Breast epithelium (tissue), 4 donors: Measurements from ENCODE around the gene FEZF1. TPM values are rescaled to one million over a fixed set of nuclear protein-coding genes. Genes with fewer than 3 reads are reported as not detected.

Source experiments
- DNase-seq, 2 donors: peaks; one replicate each; pipeline ENCODE4 v3.0.0-alpha.2; 2019; ENCODE audit warnings: low spot score in 2 of 2
- H3K27ac ChIP-seq, 2 donors: fragments of 200-600 bp; sonication (generic) in 1 of 2; one replicate each; pipeline ENCODE4 v1.5.1; 2016 to 2019; ENCODE audit warnings: mild to moderate bottlenecking in 1 of 2
- H3K27me3 ChIP-seq, 2 donors: fragments of 200-600 bp; sonication (generic) in 1 of 2; one replicate each; pipeline versions ENCODE4 v1.5.1 to v1.6.0; 2017 to 2019; ENCODE audit warnings: control low read depth in 1 of 2, mild to moderate bottlenecking in 1 of 2
- H3K36me3 ChIP-seq: fragments of 200-600 bp; one replicate; pipeline ENCODE4 v1.5.1; 2019
- H3K4me1 ChIP-seq, 2 donors: fragments of 200-600 bp; sonication (generic); one replicate each; pipeline ENCODE4 v1.5.1; 2016 to 2019; ENCODE audit warnings: control low read depth in 1 of 2
- H3K4me3 ChIP-seq, 3 donors: fragments of 200-600 bp; sonication (generic); 1 replicate in 2 of 3; 2 replicates in 1 of 3; pipeline ENCODE4 v1.5.1; 2016 to 2019; ENCODE audit warnings: mild to moderate bottlenecking in 3 of 3, moderate library complexity in 2 of 3
- H3K9me3 ChIP-seq, 2 donors: fragments of 200-600 bp; sonication (generic) in 1 of 2; one replicate each; pipeline ENCODE4 v1.5.1; 2016 to 2019; ENCODE audit warnings: control low read depth in 1 of 2
- POLR2A ChIP-seq: fragments of 450-650 bp; IDR thresholded peaks from one replicate; pipeline ENCODE4 v1.6.1; 2016; ENCODE audit warnings: antibody characterized with exemption, mild to moderate bottlenecking, moderate library complexity
- POLR2AphosphoS5 ChIP-seq, 3 donors: sonication (generic); formaldehyde crosslinking; IDR thresholded peaks; one replicate each; pipeline ENCODE4 v1.6.1; 2017; ENCODE audit warnings: antibody characterized with exemption in 3 of 3
- intact Hi-C: fragments of 100-400 bp; cut with DNase I; formaldehyde crosslinking; loops from one replicate; pipeline ENCODE4 v1.15.1; 2023; ENCODE audit warnings: low total_unique reads
- total RNA-seq, 3 donors: library from RNA; depleted of rRNA; stranded (reverse); fragments of >200 nt; gene quantifications; one replicate each; pipeline ENCODE4 v1.1.0, GENCODE V29; 2016
- TF ChIP-seq, protein P1 (sequence below), 3 donors: fragments of 450-650 bp; IDR thresholded peaks; one replicate each; pipeline ENCODE4 v1.5.1; 2016 to 2017; ENCODE audit warnings: antibody characterized with exemption in 3 of 3, mild to moderate bottlenecking in 3 of 3, moderate library complexity in 3 of 3

FEZF1 gene
- total RNA-seq, 3 donors from 2014 or later = not detected

DNA sequence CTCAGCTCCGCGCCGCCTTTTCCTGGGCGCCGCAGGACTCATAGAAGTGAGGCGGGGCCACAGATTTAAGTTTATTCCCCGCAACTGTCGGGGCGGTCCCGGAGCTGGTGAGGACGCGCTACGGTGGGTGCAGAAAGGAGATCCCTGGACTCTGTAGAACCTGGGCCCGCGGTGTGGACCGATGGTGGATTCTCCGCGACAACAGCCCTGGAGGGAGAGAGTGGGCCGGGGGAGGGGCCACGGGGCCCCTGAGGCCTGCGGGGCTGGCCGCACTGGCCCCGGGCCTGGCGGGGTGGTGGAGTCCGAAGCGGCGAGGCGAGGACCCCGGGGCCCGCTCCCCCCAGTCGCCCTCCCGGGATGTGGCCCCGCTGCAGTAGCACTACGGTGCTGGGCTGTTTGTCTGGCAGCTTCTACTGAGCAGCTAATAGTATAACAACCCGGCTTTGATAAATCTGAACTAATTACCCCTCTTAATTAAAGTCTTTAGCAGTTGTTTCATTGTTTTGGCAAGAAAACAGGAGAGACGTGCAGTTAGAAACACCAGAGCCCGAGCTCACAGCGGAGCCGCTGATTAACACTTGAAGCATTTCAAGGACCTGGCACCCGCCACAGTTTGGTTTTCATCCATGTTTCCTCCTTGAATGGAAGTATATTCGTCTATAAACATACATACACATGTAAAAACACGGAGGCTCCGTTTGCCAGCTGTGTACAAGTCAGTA lies 4.2 kb downstream of the FEZF1 start:
- H3K27ac ChIP-seq = no peak overlapping the region
- DNase-seq = no peak
- peaks cover 9 to 83% of the 10 kb centered on the region in 2 donors for H3K27me3 ChIP-seq
- TF ChIP-seq POLR2AphosphoS5 (IDR thresholded peaks at IDR 0.05) (no peak), POLR2A (no peak)
- TF ChIP-seq, protein P1, sequence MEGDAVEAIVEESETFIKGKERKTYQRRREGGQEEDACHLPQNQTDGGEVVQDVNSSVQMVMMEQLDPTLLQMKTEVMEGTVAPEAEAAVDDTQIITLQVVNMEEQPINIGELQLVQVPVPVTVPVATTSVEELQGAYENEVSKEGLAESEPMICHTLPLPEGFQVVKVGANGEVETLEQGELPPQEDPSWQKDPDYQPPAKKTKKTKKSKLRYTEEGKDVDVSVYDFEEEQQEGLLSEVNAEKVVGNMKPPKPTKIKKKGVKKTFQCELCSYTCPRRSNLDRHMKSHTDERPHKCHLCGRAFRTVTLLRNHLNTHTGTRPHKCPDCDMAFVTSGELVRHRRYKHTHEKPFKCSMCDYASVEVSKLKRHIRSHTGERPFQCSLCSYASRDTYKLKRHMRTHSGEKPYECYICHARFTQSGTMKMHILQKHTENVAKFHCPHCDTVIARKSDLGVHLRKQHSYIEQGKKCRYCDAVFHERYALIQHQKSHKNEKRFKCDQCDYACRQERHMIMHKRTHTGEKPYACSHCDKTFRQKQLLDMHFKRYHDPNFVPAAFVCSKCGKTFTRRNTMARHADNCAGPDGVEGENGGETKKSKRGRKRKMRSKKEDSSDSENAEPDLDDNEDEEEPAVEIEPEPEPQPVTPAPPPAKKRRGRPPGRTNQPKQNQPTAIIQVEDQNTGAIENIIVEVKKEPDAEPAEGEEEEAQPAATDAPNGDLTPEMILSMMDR (IDR thresholded peaks at IDR 0.05) = no peak
- H3K4me1 ChIP-seq = peaks cover 2 to 9% of the 10 kb centered on the region in 2 donors
- no peaks in the 10 kb centered on the region for H3K9me3 ChIP-seq
- no peaks in the 10 kb centered on the region for H3K36me3 ChIP-seq
- intact Hi-C loops = no loop called here
- H3K4me3 ChIP-seq = peak overlapping the region in 1 of 3 donors; percentile 44

DNA sequence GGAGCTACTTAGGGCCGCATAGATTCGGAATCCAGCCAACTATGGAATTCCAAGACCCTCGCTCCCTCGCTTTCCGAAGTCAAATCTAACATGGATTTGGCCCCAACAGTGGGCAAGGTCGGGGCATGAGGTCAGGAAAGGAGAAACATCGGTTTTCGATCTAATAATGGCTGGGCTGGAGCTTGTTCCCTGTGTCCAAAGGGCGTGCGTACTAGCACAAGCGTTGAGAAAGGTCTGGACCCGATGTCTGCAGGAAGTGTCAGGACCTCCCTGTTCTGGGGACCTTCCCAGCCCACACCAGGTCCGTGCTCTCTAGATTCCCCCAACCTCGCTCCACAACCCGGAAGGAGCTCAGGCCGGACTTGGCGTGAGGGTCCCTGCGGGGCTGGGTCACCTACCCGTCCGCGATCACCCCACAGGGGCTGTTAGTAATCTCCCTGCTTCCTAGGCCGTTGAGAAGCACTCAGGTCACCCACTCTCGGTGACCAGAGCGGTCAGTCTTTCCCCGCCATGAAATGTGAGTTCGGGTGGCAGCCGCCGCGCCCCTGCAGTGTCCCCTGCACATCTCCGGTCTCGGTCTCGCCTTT lies 4.8 kb downstream of the FEZF1 start:
- H3K27ac ChIP-seq = no peak overlapping the region
- no peak for TF ChIP-seq POLR2AphosphoS5 (IDR thresholded peaks at IDR 0.05)
- TF ChIP-seq, protein P1 (IDR thresholded peaks at IDR 0.05) = no peak
- TF ChIP-seq POLR2A = no peak
- peaks cover 0 to 3% of the 10 kb centered on the region in 2 donors for H3K4me1 ChIP-seq
- no peaks in the 10 kb centered on the region for H3K9me3 ChIP-seq
- H3K27me3 ChIP-seq = peaks cover 9 to 81% of the 10 kb centered on the region in 2 donors
- peak overlapping the region in 1 of 3 donors; percentile 44 for H3K4me3 ChIP-seq
- no peak for DNase-seq
- no peaks in the 10 kb centered on the region for H3K36me3 ChIP-seq
- intact Hi-C loops = no loop called here

DNA sequence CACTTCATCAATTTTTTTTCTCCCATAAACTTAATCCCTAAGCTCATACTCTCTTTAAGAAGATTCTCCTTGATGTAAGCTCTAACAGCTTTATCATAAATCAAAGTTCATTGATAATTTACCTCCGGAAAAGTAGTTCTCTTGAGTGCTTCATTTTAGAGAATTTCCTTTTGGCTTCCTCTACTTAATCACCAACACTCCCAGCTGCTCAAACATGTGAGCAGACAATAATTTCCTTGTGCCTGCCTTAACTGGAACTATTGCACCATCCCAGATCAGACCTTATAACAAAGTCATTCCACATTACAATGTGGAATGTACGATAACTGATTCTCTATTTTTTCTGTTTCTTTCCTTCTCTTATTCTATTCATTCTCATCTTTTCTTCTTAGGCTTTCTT lies 5.9 kb downstream of the FEZF1 start:
- intact Hi-C loops = no loop called here
- no peaks in the 10 kb centered on the region for H3K36me3 ChIP-seq
- peaks cover 4 to 70% of the 10 kb centered on the region in 2 donors for H3K27me3 ChIP-seq
- H3K9me3 ChIP-seq = no peaks in the 10 kb centered on the region
- no peak for DNase-seq
- no peak overlapping the region for H3K27ac ChIP-seq
- H3K4me3 ChIP-seq = no peak overlapping the region
- TF ChIP-seq POLR2AphosphoS5 (IDR thresholded peaks at IDR 0.05) (no peak), POLR2A (no peak)
- TF ChIP-seq, protein P1 (IDR thresholded peaks at IDR 0.05) = no peak
- H3K4me1 ChIP-seq = no peaks in the 10 kb centered on the region

DNA sequence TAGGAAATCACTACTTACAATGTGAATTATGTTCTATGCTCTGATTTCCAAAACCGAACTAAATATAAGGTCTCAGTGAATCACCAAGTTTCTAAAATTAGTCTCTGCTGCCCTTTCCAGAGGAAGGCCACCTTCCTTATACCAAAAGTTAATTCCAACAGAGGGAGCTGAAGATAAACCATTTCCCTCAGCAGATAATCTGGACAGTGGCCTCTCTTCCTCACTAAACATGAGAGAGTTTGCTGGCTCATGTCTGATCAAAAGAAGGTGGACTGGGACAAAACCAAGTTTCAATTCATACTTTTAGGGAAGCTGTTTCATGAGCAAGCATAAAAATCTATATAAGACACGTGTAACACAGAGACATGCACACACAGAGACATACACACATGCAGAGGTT lies 6.4 kb downstream of the FEZF1 start:
- Histone ChIP-seq H3K27ac (no peak overlapping the region), H3K27me3 (peaks cover 4 to 65% of the 10 kb centered on the region in 2 donors), H3K36me3 (no peaks in the 10 kb centered on the region), H3K4me3 (no peak overlapping the region), H3K9me3 (no peaks in the 10 kb centered on the region), H3K4me1 (no peaks in the 10 kb centered on the region)
- DNase-seq = no peak
- intact Hi-C loops = no loop called here
- TF ChIP-seq POLR2AphosphoS5 (IDR thresholded peaks at IDR 0.05) (no peak), POLR2A (no peak)
- TF ChIP-seq, protein P1 (IDR thresholded peaks at IDR 0.05) = no peak

DNA sequence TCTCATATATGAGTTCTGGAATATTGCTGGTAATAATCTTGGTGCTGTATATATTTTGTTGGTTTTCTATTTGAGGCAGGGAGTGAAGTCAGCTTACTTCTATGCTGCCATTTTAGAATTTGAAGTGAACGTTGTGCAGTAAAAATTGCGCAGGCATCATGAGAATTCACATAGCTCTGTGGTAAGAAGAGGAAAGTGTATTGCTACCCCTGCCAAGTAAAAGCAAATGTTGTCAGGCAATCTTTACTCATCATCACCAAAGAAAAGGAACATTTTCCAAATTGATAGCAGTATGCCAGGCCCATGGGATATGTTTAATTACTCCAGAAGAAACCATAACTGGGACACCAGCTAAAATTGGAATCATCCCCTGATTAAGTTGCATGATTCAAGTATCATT lies 13.4 kb downstream of the FEZF1 start:
- intact Hi-C loops = no loop called here
- no peak for DNase-seq
- no peak overlapping the region for H3K27ac ChIP-seq
- no peaks in the 10 kb centered on the region for H3K36me3 ChIP-seq
- H3K27me3 ChIP-seq = peaks cover 0 to 15% of the 10 kb centered on the region in 2 donors
- H3K9me3 ChIP-seq = peaks cover 5 to 26% of the 10 kb centered on the region in 2 donors
- no peaks in the 10 kb centered on the region for H3K4me1 ChIP-seq
- TF ChIP-seq POLR2AphosphoS5 (IDR thresholded peaks at IDR 0.05) (no peak), POLR2A (no peak)
- TF ChIP-seq, protein P1 (IDR thresholded peaks at IDR 0.05) = no peak
- H3K4me3 ChIP-seq = no peak overlapping the region
